Endothelial cell of umbilical vein (primary cell): ENCODE data around the gene LHFPL6. TPM values are rescaled to one million over a fixed set of nuclear protein-coding genes. Genes with fewer than 3 reads are reported as not detected.

ENCODE experiments used
- BruUV-seq: library from RNA; stranded (reverse); fragments of 400-500 nt; replicated peaks from 2 replicates; lab custom pipeline; 2021; lab: Mats Ljungman, UMichigan
- CTCF ChIA-PET: fragments of 300-600, 350-600 bp; sonication (Branson Sonifier 250); formaldehyde crosslinking; loops from one replicate; lab custom pipeline; 2021; ENCODE audit warnings: antibody characterized with exemption, inconsistent platforms; lab: Charles Lee
- POLR2A ChIA-PET: fragments of 300-600, 350-600 bp; sonication (Branson Sonifier 250); formaldehyde crosslinking; loops from one replicate; lab custom pipeline; 2021; ENCODE audit warnings: antibody characterized with exemption, inconsistent platforms; lab: Charles Lee
- DNase-seq: peaks from one replicate; pipeline ENCODE4 v3.0.0-alpha.2; 2011; ENCODE audit warnings: low read depth, low spot score
- FAIRE-seq: peaks from 2 replicates; lab custom pipeline; 2011; peaks lifted over from hg19 to GRCh38; lab: Jason Lieb, UNC
- H2AFZ ChIP-seq: 2 replicates; pipeline ENCODE4 v1.6.0; 2012; ENCODE audit warnings: low read depth, low read length, control low read depth, inconsistent platforms
- H3K27ac ChIP-seq: 2 replicates; pipeline ENCODE4 v1.5.1; 2011; ENCODE audit warnings: low read depth, mild to moderate bottlenecking, control low read depth, low read length, moderate library complexity; ENCODE audit not compliant: insufficient read depth
- H3K27me3 ChIP-seq, 2 experiments: 2 replicates each; pipeline versions ENCODE4 v1.6.0 to v1.6.1; 2011; ENCODE audit warnings: low read length in 2 of 2, mixed read lengths in 1 of 2; ENCODE audit not compliant: control insufficient read depth in 2 of 2, insufficient read depth in 2 of 2
- H3K36me3 ChIP-seq, 2 experiments: 2 replicates in 1 of 2; 3 replicates in 1 of 2; pipeline ENCODE4 v1.5.1; 2011; ENCODE audit warnings: low read length in 2 of 2, mild to moderate bottlenecking in 1 of 2, moderate library complexity in 1 of 2; ENCODE audit not compliant: control insufficient read depth in 2 of 2, insufficient read depth in 2 of 2; ENCODE audit errors: extremely low read depth in 1 of 2
- H3K4me1 ChIP-seq: 3 replicates; pipeline ENCODE4 v1.5.1; 2011; ENCODE audit warnings: mild to moderate bottlenecking, low read length; ENCODE audit not compliant: control insufficient read depth, insufficient read depth; ENCODE audit errors: extremely low read depth
- H3K4me2 ChIP-seq: 2 replicates; pipeline ENCODE4 v1.6.1; 2011; ENCODE audit warnings: low read length, control low read depth, mixed read lengths; ENCODE audit not compliant: insufficient read depth
- H3K4me3 ChIP-seq, 3 experiments: fragments of 200-600 bp in 1 of 3; sonication (generic), shearing (Covaris generic) in 1 of 3; replicated peaks in 1 of 3; 2 replicates each; pipeline ENCODE4 v1.5.1; 2011 to 2016; ENCODE audit warnings: control low read depth in 3 of 3, low read length in 3 of 3, mild to moderate bottlenecking in 2 of 3, inconsistent platforms in 1 of 3, low read depth in 1 of 3, moderate library complexity in 1 of 3; ENCODE audit not compliant: insufficient read depth in 1 of 3
- H3K79me2 ChIP-seq: 2 replicates; pipeline ENCODE4 v1.6.0; 2012; ENCODE audit warnings: low read length, inconsistent platforms; ENCODE audit not compliant: control insufficient read depth, insufficient read depth
- H3K9ac ChIP-seq: replicated peaks from 2 replicates; pipeline ENCODE3; 2011; ENCODE audit warnings: low read length, control low read depth; ENCODE audit not compliant: insufficient read depth; ENCODE audit errors: extremely low read depth
- H3K9me1 ChIP-seq: replicated peaks from 3 replicates; pipeline ENCODE4 v1.6.0; 2011; ENCODE audit warnings: mild to moderate bottlenecking, low read length; ENCODE audit not compliant: control insufficient read depth, insufficient read depth; ENCODE audit errors: extremely low read depth
- H3K9me3 ChIP-seq: replicated peaks from 2 replicates; pipeline ENCODE4 v1.5.1; 2012; ENCODE audit warnings: low read length, inconsistent platforms; ENCODE audit not compliant: control insufficient read depth, insufficient read depth
- H4K20me1 ChIP-seq: replicated peaks from 2 replicates; pipeline ENCODE3; 2011; ENCODE audit warnings: mild to moderate bottlenecking, low read length; ENCODE audit not compliant: control insufficient read depth, insufficient read depth; ENCODE audit errors: extremely low read depth
- EZH2 ChIP-seq: IDR thresholded peaks from 2 replicates; pipeline ENCODE4 v1.6.1; 2012; ENCODE audit warnings: borderline replicate concordance, low read depth, mild to moderate bottlenecking, moderate library complexity, low read length, inconsistent platforms; ENCODE audit not compliant: severe bottlenecking
- FOS ChIP-seq: IDR thresholded peaks from 2 replicates; pipeline ENCODE4 v1.6.1; 2011; ENCODE audit warnings: mild to moderate bottlenecking, low read length, moderate library complexity, borderline replicate concordance; ENCODE audit not compliant: insufficient read depth
- GATA2 ChIP-seq: IDR thresholded peaks from 2 replicates; pipeline ENCODE4 v1.7.0; 2011; ENCODE audit warnings: low read depth, mild to moderate bottlenecking, moderate library complexity, mixed read lengths, low read length; ENCODE audit not compliant: insufficient read length, insufficient read depth
- JUN ChIP-seq: IDR thresholded peaks from 2 replicates; pipeline ENCODE4 v1.6.1; 2011; ENCODE audit warnings: borderline replicate concordance, low read depth; ENCODE audit not compliant: insufficient read length, insufficient read depth
- MAX ChIP-seq: IDR thresholded peaks from 2 replicates; pipeline ENCODE4 v1.6.1; 2011; ENCODE audit not compliant: insufficient read depth, insufficient read length
- MYC ChIP-seq: IDR thresholded peaks from one replicate; pipeline ENCODE4 v1.6.1; 2011; ENCODE audit warnings: mild to moderate bottlenecking, low read depth, low read length
- POLR2A ChIP-seq: IDR thresholded peaks from 2 replicates; pipeline ENCODE4 v1.6.1; 2012; ENCODE audit warnings: low read depth, mild to moderate bottlenecking, control low read depth, low read length
- POLR2AphosphoS5 ChIP-seq: IDR thresholded peaks from 2 replicates; pipeline ENCODE4 v1.6.1; 2012; ENCODE audit warnings: low read depth, mild to moderate bottlenecking, control low read depth, low read length, moderate library complexity; ENCODE audit not compliant: insufficient read depth
- dilution Hi-C: fragments of 300-500 bp; cut with MboI; formaldehyde crosslinking; loops from one replicate; pipeline ENCODE4 v1.15.0; 2019; ENCODE audit warnings: low sequenced_read_pairs; ENCODE audit not compliant: extremely low pct_ligation_motif_present
- intact Hi-C: fragments of 100-400 bp; cut with micrococcal nuclease; formaldehyde crosslinking; loops from one replicate; pipeline ENCODE4 v1.10.0; 2022
- polyA plus RNA-seq, 4 experiments: library from polyadenylated mRNA; depleted of rRNA in 3 of 4; stranded (reverse) in 3 of 4; unstranded in 1 of 4; fragments of >200 nt; gene quantifications; 2 replicates each; pipeline versions ENCODE4 v1.2.1 to v1.2.3, GENCODE V29; 2011 to 2012; ENCODE audit warnings: missing spikeins in 1 of 4
- total RNA-seq: library from RNA; stranded (reverse); gene quantifications from 2 replicates; pipeline ENCODE4 v1.2.3, GENCODE V29; 2021
- TF ChIP-seq, protein P1 (sequence below), 2 donors: IDR thresholded peaks; 1 replicate in 1 of 2; 2 replicates in 1 of 2; pipeline ENCODE4 v1.5.1; 2011; ENCODE audit warnings: low read length in 2 of 2, mild to moderate bottlenecking in 2 of 2, moderate library complexity in 2 of 2, control low read depth in 1 of 2, inconsistent platforms in 1 of 2, low read depth in 1 of 2; ENCODE audit not compliant: insufficient read depth in 1 of 2; ENCODE audit errors: extremely low read depth in 1 of 2

LHFPL6 gene
- total and polyA plus RNA-seq, 2 donors (not counting 3 experiments of a cell fraction or from before 2014, with no cell fraction given), result 17.5 to 19.4 TPM

GRCh38 chr13:39353988-39354387 lies 249.0 kb downstream of the LHFPL6 start:
- H3K27ac ChIP-seq, result no peak overlapping the region
- H3K4me2 ChIP-seq, result no peak overlapping the region
- no peak overlapping the region for H3K4me3 ChIP-seq
- H3K9me1 ChIP-seq, result no peaks in the 10 kb centered on the region
- H3K79me2 ChIP-seq, result no peaks in the 10 kb centered on the region
- no peaks in the 10 kb centered on the region for H3K9me3 ChIP-seq
- DNase-seq, result no peak
- FAIRE-seq, result no peak
- CTCF ChIA-PET, result no interaction called here
- no peak overlapping the region for H3K9ac ChIP-seq
- POLR2A ChIA-PET, result no interaction called here
- no peaks in the 10 kb centered on the region for H3K27me3 ChIP-seq
- no peaks in the 10 kb centered on the region for H3K36me3 ChIP-seq
- no peaks in the 10 kb centered on the region for H3K4me1 ChIP-seq
- TF ChIP-seq MYC (no peak), POLR2A (no peak), EZH2 (no peak), POLR2AphosphoS5 (no peak), GATA2 (no peak), FOS (no peak), JUN (no peak), MAX (no peak)
- TF ChIP-seq, protein P1, sequence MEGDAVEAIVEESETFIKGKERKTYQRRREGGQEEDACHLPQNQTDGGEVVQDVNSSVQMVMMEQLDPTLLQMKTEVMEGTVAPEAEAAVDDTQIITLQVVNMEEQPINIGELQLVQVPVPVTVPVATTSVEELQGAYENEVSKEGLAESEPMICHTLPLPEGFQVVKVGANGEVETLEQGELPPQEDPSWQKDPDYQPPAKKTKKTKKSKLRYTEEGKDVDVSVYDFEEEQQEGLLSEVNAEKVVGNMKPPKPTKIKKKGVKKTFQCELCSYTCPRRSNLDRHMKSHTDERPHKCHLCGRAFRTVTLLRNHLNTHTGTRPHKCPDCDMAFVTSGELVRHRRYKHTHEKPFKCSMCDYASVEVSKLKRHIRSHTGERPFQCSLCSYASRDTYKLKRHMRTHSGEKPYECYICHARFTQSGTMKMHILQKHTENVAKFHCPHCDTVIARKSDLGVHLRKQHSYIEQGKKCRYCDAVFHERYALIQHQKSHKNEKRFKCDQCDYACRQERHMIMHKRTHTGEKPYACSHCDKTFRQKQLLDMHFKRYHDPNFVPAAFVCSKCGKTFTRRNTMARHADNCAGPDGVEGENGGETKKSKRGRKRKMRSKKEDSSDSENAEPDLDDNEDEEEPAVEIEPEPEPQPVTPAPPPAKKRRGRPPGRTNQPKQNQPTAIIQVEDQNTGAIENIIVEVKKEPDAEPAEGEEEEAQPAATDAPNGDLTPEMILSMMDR (IDR thresholded peaks at IDR 0.05; ENCODE audit: extremely low read depth in 1 of 2, insufficient read depth in 1 of 2, low read depth in 1 of 2, low read length in 2 of 2), result no peak
- H4K20me1 ChIP-seq, result no peaks in the 10 kb centered on the region
- dilution Hi-C loops, result no loop called here
- intact Hi-C loops, result no loop called here
- no peak overlapping the region for H2AFZ ChIP-seq
- BruUV-seq, result no TSS peak
